ENCODE data around the gene CCDC124.
A peak's percentile ranks its signal among the peaks of the same experiment; 100 is the strongest.
"Not testable (repeated sequence)": the region's sequence is repeated elsewhere in the genome, so short reads cannot be mapped to it uniquely, and the experiment has no call there.

CCDC124 gene

GRCh38 chr19:17910791-17911360 lies 21.9 kb upstream of the CCDC124 start:
- Histone ChIP-seq H3K27ac (ENCODE audit: low read depth, low read length) (no peak overlapping the region), H3K27me3 (ENCODE audit: insufficient read depth, low read length) (no peaks in the 10 kb centered on the region), H3K4me3 (ENCODE audit: low read depth, low read length) (no peak overlapping the region), H3K4me1 (ENCODE audit: control insufficient read depth, insufficient read depth, low read length, unreplicated experiment) (no peaks in the 10 kb centered on the region), H2AFZ (ENCODE audit: low read length, unreplicated experiment) (no peak overlapping the region), H3K79me2 (ENCODE audit: control insufficient read depth, insufficient read depth, low read length, unreplicated experiment) (no peaks in the 10 kb centered on the region), H3K36me3 (ENCODE audit: insufficient read depth, low read length) (no peaks in the 10 kb centered on the region)

GRCh38 chr19:17915940-17916593 lies 16.7 kb upstream of the CCDC124 start:
- no peak overlapping the region for H2AFZ ChIP-seq (ENCODE audit: low read length, unreplicated experiment)
- H3K27ac ChIP-seq (ENCODE audit: low read depth, low read length), result no peak overlapping the region
- H3K4me1 ChIP-seq (ENCODE audit: control insufficient read depth, insufficient read depth, low read length, unreplicated experiment), result no peaks in the 10 kb centered on the region
- H3K4me3 ChIP-seq (ENCODE audit: low read depth, low read length), result no peak overlapping the region
- no peaks in the 10 kb centered on the region for H3K36me3 ChIP-seq (ENCODE audit: insufficient read depth, low read length)
- H3K79me2 ChIP-seq (ENCODE audit: control insufficient read depth, insufficient read depth, low read length, unreplicated experiment), result no peaks in the 10 kb centered on the region
- no peaks in the 10 kb centered on the region for H3K27me3 ChIP-seq (ENCODE audit: insufficient read depth, low read length)

GRCh38 chr19:17918151-17918550 lies 14.7 kb upstream of the CCDC124 start:
- not testable (repeated sequence) for H3K79me2 ChIP-seq (ENCODE audit: control insufficient read depth, insufficient read depth, low read length, unreplicated experiment); H3K36me3 ChIP-seq (ENCODE audit: insufficient read depth, low read length); H3K27me3 ChIP-seq (ENCODE audit: insufficient read depth, low read length); H3K4me3 ChIP-seq (ENCODE audit: low read depth, low read length); H3K27ac ChIP-seq (ENCODE audit: low read depth, low read length); H2AFZ ChIP-seq (ENCODE audit: low read length, unreplicated experiment); H3K4me1 ChIP-seq (ENCODE audit: control insufficient read depth, insufficient read depth, low read length, unreplicated experiment)

GRCh38 chr19:17919122-17919521 lies 13.7 kb upstream of the CCDC124 start:
- not testable (repeated sequence) for H2AFZ ChIP-seq (ENCODE audit: low read length, unreplicated experiment); H3K4me1 ChIP-seq (ENCODE audit: control insufficient read depth, insufficient read depth, low read length, unreplicated experiment); H3K79me2 ChIP-seq (ENCODE audit: control insufficient read depth, insufficient read depth, low read length, unreplicated experiment); H3K27ac ChIP-seq (ENCODE audit: low read depth, low read length); H3K4me3 ChIP-seq (ENCODE audit: low read depth, low read length); H3K27me3 ChIP-seq (ENCODE audit: insufficient read depth, low read length); H3K36me3 ChIP-seq (ENCODE audit: insufficient read depth, low read length)

GRCh38 chr19:17920527-17920926 lies 12.3 kb upstream of the CCDC124 start:
- no peak overlapping the region for H3K4me3 ChIP-seq (ENCODE audit: low read depth, low read length)
- H3K36me3 ChIP-seq (ENCODE audit: insufficient read depth, low read length), result no peaks in the 10 kb centered on the region
- no peaks in the 10 kb centered on the region for H3K27me3 ChIP-seq (ENCODE audit: insufficient read depth, low read length)
- no peaks in the 10 kb centered on the region for H3K79me2 ChIP-seq (ENCODE audit: control insufficient read depth, insufficient read depth, low read length, unreplicated experiment)
- H2AFZ ChIP-seq (ENCODE audit: low read length, unreplicated experiment), result no peak overlapping the region
- no peaks in the 10 kb centered on the region for H3K4me1 ChIP-seq (ENCODE audit: control insufficient read depth, insufficient read depth, low read length, unreplicated experiment)
- no peak overlapping the region for H3K27ac ChIP-seq (ENCODE audit: low read depth, low read length)

- Histone ChIP-seq H3K27ac (ENCODE audit: low read depth, low read length) (no peak overlapping the region), H2AFZ (ENCODE audit: low read length, unreplicated experiment) (no peak overlapping the region)
Measured at GRCh38 chr19:17922138-17922537, 10.7 kb upstream of the CCDC124 start.

GRCh38 chr19:17926044-17926443 lies 6.8 kb upstream of the CCDC124 start:
- no peaks in the 10 kb centered on the region for H3K4me1 ChIP-seq (ENCODE audit: control insufficient read depth, insufficient read depth, low read length, unreplicated experiment)
- H3K79me2 ChIP-seq (ENCODE audit: control insufficient read depth, insufficient read depth, low read length, unreplicated experiment), result no peaks in the 10 kb centered on the region
- H3K27me3 ChIP-seq (ENCODE audit: insufficient read depth, low read length), result no peaks in the 10 kb centered on the region

More at GRCh38 chr19:17922138-17922537, 10.7 kb upstream of the CCDC124 start:
- H3K79me2 ChIP-seq (ENCODE audit: control insufficient read depth, insufficient read depth, low read length, unreplicated experiment), result no peaks in the 10 kb centered on the region
- H3K27me3 ChIP-seq (ENCODE audit: insufficient read depth, low read length), result no peaks in the 10 kb centered on the region
- H3K4me1 ChIP-seq (ENCODE audit: control insufficient read depth, insufficient read depth, low read length, unreplicated experiment), result no peaks in the 10 kb centered on the region
- H3K36me3 ChIP-seq (ENCODE audit: insufficient read depth, low read length), result no peaks in the 10 kb centered on the region
- H3K4me3 ChIP-seq (ENCODE audit: low read depth, low read length), result no peak overlapping the region

GRCh38 chr19:17929056-17929455 lies 3.8 kb upstream of the CCDC124 start:
- Histone ChIP-seq H3K4me3 (ENCODE audit: low read depth, low read length) (no peak overlapping the region), H3K4me1 (ENCODE audit: control insufficient read depth, insufficient read depth, low read length, unreplicated experiment) (no peaks in the 10 kb centered on the region), H3K36me3 (ENCODE audit: insufficient read depth, low read length) (no peaks in the 10 kb centered on the region), H3K27ac (ENCODE audit: low read depth, low read length) (no peak overlapping the region), H2AFZ (ENCODE audit: low read length, unreplicated experiment) (no peak overlapping the region), H3K79me2 (ENCODE audit: control insufficient read depth, insufficient read depth, low read length, unreplicated experiment) (peaks cover 8% of the 10 kb centered on the region), H3K27me3 (ENCODE audit: insufficient read depth, low read length) (no peaks in the 10 kb centered on the region)

More at GRCh38 chr19:17926044-17926443, 6.8 kb upstream of the CCDC124 start:
- Histone ChIP-seq H3K4me3 (ENCODE audit: low read depth, low read length) (no peak overlapping the region), H3K36me3 (ENCODE audit: insufficient read depth, low read length) (no peaks in the 10 kb centered on the region), H2AFZ (ENCODE audit: low read length, unreplicated experiment) (no peak overlapping the region), H3K27ac (ENCODE audit: low read depth, low read length) (no peak overlapping the region)

- Histone ChIP-seq H3K4me1 (ENCODE audit: control insufficient read depth, insufficient read depth, low read length, unreplicated experiment) (no peaks in the 10 kb centered on the region), H3K4me3 (ENCODE audit: low read depth, low read length) (peak overlapping the region; percentile 99; the same call in 1 of the 2 replicates), H2AFZ (ENCODE audit: low read length, unreplicated experiment) (no peak overlapping the region), H3K79me2 (ENCODE audit: control insufficient read depth, insufficient read depth, low read length, unreplicated experiment) (peaks cover 8% of the 10 kb centered on the region), H3K27ac (ENCODE audit: low read depth, low read length) (no peak overlapping the region), H3K27me3 (ENCODE audit: insufficient read depth, low read length) (no peaks in the 10 kb centered on the region), H3K36me3 (ENCODE audit: insufficient read depth, low read length) (no peaks in the 10 kb centered on the region)
Measured at GRCh38 chr19:17931532-17932191, 1.2 kb upstream of the CCDC124 start.

- Histone ChIP-seq H3K4me3 (ENCODE audit: low read depth, low read length) (peak overlapping the region; percentile 99), H2AFZ (ENCODE audit: low read length, unreplicated experiment) (peak overlapping the region; percentile 90), H3K79me2 (ENCODE audit: control insufficient read depth, insufficient read depth, low read length, unreplicated experiment) (peaks cover 8% of the 10 kb centered on the region), H3K27me3 (ENCODE audit: insufficient read depth, low read length) (no peaks in the 10 kb centered on the region), H3K27ac (ENCODE audit: low read depth, low read length) (peak overlapping the region; percentile 92), H3K36me3 (ENCODE audit: insufficient read depth, low read length) (no peaks in the 10 kb centered on the region), H3K4me1 (ENCODE audit: control insufficient read depth, insufficient read depth, low read length, unreplicated experiment) (no peaks in the 10 kb centered on the region)
Measured at GRCh38 chr19:17933414-17934129, 757 bp downstream of the CCDC124 start.

All from ACC112 (cell line).